NCI-H69 (cell line): ENCODE data around the gene IL17RC.

Source experiments
- DNase-seq: peaks from one replicate; lab custom pipeline; 2025; lab: John Stamatoyannopoulos, UW

The IL17RC gene

GRCh38 chr3:9946112-9947024, 29.5 kb downstream of the IL17RC start:
- DNase-seq: peak; percentile 92

GRCh38 chr3:9947025-9947995, 30.4 kb downstream of the IL17RC start:
- peak; percentile 78 for DNase-seq

GRCh38 chr3:9948586-9948985, 31.7 kb downstream of the IL17RC start:
- no peak for DNase-seq

- no peak for DNase-seq
Observed at GRCh38 chr3:9949115-9949514, 32.2 kb downstream of the IL17RC start.

- DNase-seq: no peak
Observed at GRCh38 chr3:9949626-9950025, 32.7 kb downstream of the IL17RC start.

GRCh38 chr3:9951126-9951525, 34.2 kb downstream of the IL17RC start:
- no peak for DNase-seq

- DNase-seq: no peak
Observed at GRCh38 chr3:9951598-9951961, 34.7 kb downstream of the IL17RC start.

GRCh38 chr3:9951962-9952805, 35.3 kb downstream of the IL17RC start, which contains the start of gene PRRT3:
Gene PRRT3, minus strand, starts transcription at chr3:9952408. Its CDS starts 2,293 bp downstream, at chr3:9950115.
- peak; percentile 71 for DNase-seq

- DNase-seq: peak; percentile 91
Observed at GRCh38 chr3:9955067-9955502, 38.2 kb downstream of the IL17RC start.

- peak; percentile 31 for DNase-seq
Observed at GRCh38 chr3:9955611-9956352, 38.9 kb downstream of the IL17RC start.

GRCh38 chr3:9957214-9957613, 40.3 kb downstream of the IL17RC start:
- DNase-seq: no peak

- DNase-seq: no peak
Observed at GRCh38 chr3:9965200-9965875, 48.4 kb downstream of the IL17RC start.

- no peak for DNase-seq
Observed at GRCh38 chr3:9966841-9967240, 49.9 kb downstream of the IL17RC start.

- no peak for DNase-seq
Observed at GRCh38 chr3:9969632-9970019, 52.7 kb downstream of the IL17RC start.

GRCh38 chr3:9970020-9970652, 53.2 kb downstream of the IL17RC start:
- no peak for DNase-seq

GRCh38 chr3:9976721-9977709, 60.1 kb downstream of the IL17RC start:
- peak; percentile 49 for DNase-seq

- no peak for DNase-seq
Observed at GRCh38 chr3:9978710-9979305, 61.9 kb downstream of the IL17RC start.

GRCh38 chr3:9980251-9980650, 63.4 kb downstream of the IL17RC start:
- no peak for DNase-seq
